ENCODE measurements around the gene CHRNE.
"Not testable (repeated sequence)": the region's sequence is repeated elsewhere in the genome, so short reads cannot be mapped to it uniquely, and the experiment has no call there.

CHRNE gene

GRCh38 chr17:4881761-4882555 lies 20.9 kb downstream of the CHRNE start:
- peak; percentile 61 for DNase-seq

GRCh38 chr17:4880857-4881256 lies 22.0 kb downstream of the CHRNE start:
- DNase-seq: no peak

DNA sequence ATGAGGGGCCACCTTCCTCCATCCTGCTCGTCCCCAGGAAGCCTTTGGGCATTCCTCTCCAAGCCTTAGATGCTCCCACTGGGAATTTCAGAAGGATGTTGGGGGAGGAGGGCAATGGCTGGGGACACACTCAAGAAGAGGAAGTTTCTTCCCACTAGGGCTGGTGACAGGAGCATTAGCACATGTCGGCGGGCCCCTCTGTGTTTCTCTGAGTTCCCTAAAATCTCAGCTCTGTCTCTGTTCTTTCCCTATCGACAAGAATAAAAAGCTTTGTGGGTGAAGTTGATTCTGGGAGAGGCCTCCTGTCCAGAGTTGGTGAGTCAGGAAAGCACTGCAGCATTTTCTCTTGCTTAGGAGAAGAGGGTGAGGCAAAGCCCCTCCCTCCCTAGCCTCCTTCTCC lies 23.3 kb downstream of the CHRNE start:
- no peak for DNase-seq

DNA sequence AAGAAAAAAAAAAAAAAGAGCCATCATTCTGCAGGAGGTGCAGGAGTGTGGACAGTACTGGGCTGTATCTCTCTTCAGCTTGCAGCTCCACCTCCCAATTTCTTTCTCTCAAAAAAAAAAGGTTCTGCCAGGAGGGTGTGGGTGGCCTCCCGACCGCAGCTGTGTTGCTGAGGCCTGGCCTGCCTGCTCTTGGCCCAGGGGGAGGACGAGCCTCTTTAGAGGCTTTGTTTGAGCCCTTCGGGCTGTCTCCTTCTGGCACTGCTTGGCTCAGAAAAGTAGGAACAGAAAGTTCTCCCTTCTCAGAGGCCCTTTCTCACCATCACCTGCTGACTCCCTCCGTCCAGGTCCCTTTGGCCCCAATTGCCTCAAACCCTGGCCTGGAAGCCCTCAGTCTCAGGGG lies 25.8 kb downstream of the CHRNE start:
- no peak for DNase-seq

DNA sequence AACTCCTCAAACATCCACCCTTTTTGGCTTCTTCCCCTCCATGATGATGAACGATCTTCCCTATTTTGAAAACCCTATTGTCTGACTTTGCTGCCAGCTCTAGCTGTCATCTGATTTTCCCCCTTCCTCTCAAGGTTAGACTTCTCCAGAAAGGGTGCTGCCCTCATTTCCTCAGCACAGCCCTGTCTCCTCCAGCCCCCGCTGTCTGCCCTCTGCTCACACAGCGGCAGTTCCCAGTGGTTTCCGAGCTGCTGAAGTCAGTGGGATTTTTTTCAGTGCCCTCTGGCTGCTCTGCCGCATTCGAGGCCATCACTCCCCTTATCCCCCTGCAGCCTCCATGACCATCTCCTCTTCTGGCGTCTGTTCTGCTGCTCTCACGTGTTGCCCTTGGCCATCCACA lies 30.1 kb downstream of the CHRNE start:
- DNase-seq: no peak

DNA sequence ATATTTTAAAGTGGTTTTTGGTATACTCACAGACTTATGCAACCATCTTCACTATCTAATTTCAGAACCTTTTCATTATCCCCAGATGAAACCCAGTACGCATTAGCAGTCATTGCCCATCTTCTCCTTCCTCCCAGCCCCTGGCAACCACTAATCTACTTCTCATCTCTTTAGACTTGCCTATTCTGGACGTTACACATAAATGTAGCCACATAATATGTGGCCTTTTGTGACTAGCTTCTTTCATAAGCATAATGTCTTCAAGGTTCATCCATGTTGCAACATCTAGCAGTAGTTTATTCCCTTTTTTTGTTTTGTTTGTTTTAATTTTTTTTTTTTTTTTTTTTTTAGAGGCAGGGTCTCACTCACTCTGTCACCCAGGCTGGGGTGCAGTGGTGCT lies 32.0 kb downstream of the CHRNE start:
- no peak for DNase-seq

DNA sequence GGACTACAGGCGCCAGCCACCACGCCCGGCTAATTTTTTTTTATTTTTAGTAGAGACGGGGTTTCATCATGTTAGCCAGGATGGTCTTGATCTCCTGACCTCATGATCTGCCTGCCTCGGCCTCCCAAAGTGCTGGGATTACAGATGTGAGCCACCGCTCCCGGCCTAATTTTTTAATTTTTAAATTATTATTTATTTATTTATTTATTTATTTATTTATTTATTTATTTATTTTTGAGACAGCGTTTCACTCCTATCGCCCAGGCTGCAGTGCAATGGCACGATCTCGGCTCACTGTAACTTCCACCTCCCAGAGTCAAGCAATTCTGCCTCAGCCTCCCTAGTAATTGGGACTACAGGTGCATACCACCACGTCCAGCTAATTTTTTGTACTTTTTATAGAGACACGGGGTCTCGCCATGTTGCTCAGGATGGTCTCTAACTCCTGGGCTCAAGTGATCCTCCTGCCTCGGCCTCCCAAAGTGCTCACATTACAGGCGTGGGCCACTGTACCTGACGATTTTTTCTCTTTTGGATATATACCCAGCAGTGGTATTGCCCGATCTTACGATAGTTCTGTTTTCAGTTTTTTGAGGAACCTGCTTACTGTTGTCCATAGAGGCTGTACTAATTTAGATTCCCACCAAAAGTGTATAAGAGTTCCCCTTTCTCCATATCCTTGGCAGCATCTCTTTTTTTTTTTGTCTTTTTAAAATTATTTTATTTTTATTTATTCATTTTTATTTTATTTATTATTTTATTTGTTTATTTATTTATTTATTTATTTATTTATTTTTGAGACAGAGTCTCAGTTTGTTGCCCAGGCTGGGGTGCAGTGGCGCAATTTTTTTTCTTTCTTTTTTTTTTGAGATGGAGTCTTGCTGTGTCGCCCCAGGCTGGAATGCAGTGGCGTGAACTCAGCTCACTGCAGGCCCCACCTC lies 33.6 kb downstream of the CHRNE start:
- DNase-seq: not testable (repeated sequence)

DNA sequence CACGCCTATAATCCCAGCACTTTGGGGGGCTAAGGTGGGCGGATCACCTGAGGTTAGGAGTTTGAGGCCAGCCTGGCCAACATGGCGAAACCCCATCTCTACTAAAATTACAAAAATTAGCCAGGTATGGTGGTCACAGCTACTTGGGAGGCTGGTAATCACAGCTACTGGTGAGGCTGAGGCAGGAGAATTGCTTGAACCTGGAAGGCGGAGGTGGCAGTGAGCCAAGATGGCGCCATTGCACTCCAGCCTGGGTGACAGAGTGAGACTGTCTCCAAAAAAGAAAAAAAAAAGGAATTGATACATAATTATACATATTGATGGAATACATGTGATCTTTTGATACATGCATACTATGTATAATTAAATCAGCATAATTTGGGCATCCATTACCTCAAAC lies 35.4 kb downstream of the CHRNE start:
- not testable (repeated sequence) for DNase-seq

GRCh38 chr17:4863321-4863720 lies 39.6 kb downstream of the CHRNE start:
- no peak for DNase-seq

GRCh38 chr17:4862720-4863119 lies 40.2 kb downstream of the CHRNE start:
- no peak for DNase-seq

GRCh38 chr17:4861052-4861451 lies 41.8 kb downstream of the CHRNE start:
- no peak for DNase-seq

GRCh38 chr17:4860651-4861050 lies 42.2 kb downstream of the CHRNE start:
- DNase-seq: no peak

GRCh38 chr17:4859816-4860625 lies 42.9 kb downstream of the CHRNE start:
- no peak for DNase-seq

DNA sequence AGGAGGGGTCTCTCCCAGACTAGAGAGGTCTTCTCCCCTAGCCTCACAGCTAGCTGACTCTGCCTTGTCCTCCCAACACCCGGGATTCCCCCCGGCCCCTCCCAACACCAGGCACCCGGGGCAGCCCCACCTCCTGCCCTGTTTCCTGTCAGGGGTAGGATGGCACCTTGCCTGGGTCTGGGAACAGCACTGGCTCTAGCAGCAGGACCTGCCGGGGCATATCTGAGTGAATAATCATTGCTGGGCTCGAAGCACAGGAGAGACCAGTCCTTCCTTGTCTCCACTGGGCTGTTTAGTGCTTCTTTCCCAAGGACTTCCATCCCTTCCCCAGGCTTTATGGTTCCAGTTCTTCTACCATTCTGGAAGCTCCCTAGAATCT lies 44.0 kb downstream of the CHRNE start:
- DNase-seq: no peak

DNA sequence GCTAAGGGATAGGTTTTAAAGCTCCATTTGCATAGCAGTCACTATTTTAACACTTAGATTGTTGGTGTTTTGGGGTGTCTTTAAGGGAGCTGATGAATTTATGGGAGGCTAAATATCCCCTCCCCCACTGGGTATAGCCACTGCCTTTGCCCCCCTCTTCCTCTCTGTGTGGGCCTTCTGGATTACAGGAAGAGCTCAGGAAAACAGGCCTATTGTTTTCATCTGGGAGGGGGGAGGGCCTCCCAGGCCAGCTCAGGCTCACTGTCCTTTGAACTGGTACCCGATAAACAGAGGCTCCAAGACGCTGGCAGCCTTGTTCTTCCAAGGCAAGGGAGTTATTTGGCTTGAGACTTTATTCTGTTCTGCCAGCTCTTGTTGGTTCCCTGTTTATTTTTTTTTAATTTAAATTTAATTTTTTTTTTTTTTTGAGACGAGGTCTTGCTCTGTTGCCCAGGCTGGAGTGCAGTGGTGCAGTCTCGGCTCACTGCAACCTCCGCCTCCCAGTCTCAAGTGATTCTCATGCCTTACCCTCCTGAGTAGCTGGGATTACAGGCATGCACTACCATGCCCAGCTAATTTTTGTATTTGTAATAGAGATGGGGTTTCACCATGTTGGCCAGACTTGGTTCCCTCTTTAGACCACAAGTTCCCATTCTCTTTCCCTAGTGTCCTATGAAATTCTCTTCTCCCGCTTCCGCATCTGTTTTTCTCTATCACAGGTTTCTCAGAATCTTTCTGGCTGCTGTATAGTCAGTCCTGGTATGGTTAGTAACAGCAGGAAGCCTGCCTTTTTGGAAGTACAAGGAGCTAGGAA lies 44.6 kb downstream of the CHRNE start:
- DNase-seq: no peak

DNA sequence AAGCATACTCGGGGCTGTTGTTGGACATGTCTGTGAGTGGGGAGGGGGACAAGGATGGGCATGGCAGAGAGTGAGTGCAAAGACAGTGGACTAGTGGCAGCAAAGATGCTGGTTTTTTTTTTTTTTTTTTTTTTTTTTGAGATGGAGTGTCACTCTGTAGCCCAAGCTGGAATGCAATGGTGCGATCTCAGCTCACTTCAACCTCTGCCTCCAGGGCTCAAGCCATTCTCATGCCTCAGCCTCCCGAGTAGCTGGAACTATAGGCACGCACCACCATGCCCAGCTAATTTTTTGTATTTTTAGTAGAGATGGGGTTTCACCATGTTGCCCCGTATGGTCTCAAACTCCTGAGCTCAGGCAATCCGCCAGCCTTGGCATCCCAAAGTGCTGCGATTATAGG lies 45.6 kb downstream of the CHRNE start:
- DNase-seq: not testable (repeated sequence)

- DNase-seq: no peak
Observed at GRCh38 chr17:4856937-4857314, 46.0 kb downstream of the CHRNE start.

DNA sequence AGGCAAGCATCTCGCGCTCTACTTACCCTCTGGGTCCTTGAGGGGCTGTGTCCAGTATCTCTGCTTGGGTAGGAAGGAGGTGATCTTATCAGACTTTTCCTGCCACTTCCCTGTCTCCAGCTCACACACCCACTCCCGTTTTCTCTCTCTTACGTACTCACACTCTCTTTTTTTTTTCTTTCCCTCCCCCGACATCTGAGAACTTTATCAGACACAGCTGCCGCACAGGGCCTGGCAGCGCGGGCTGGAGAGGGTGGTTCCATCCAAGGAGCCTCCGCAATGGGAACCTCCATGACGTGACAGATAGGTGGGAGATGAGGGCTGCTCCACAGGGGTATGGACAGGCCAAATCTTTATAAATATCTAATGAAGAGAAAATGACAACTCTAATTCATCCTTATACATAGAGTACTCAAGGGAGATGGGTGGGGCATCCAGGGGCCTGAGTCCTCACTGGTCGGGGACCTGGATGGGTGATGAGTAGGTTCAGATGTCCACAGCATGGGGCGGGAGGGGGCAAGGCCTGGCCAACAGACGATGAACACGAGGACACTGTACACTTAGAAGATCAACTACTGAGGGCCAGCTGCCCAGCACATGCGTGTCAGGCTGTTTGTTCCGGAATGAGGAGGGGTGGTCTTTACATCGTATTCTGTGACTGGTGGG lies 46.5 kb downstream of the CHRNE start:
- DNase-seq: no peak

DNA sequence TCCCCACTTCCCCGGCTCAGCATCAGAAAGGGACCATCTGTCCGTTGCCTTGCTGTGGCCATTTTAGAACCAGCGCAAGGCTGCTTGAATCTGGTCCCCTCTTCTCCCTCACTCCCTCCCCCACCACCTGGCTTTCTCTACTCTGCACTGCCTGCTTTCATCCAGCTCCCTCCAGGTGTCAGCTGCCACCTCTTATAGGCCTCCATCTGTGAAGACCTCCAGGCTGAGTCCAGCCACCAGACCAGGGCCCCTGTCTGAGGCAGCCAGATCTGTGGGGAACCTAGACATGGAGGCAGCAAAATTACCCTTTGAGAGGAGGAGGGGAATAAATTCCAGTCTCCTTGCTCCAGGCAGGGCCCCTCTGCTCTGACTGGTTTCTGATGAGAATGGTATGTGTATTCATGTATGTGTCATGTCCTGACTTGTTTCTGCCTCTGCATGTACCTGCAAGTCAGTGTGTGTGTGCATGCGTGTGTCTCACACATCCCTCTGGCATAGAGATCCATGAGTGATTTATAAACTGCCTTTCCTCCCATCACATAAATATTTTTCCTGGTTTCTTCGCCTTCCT lies 48.7 kb downstream of the CHRNE start:
- no peak for DNase-seq

- peak; percentile 21 for DNase-seq
Observed at GRCh38 chr17:4853208-4853671, 49.7 kb downstream of the CHRNE start.

DNA sequence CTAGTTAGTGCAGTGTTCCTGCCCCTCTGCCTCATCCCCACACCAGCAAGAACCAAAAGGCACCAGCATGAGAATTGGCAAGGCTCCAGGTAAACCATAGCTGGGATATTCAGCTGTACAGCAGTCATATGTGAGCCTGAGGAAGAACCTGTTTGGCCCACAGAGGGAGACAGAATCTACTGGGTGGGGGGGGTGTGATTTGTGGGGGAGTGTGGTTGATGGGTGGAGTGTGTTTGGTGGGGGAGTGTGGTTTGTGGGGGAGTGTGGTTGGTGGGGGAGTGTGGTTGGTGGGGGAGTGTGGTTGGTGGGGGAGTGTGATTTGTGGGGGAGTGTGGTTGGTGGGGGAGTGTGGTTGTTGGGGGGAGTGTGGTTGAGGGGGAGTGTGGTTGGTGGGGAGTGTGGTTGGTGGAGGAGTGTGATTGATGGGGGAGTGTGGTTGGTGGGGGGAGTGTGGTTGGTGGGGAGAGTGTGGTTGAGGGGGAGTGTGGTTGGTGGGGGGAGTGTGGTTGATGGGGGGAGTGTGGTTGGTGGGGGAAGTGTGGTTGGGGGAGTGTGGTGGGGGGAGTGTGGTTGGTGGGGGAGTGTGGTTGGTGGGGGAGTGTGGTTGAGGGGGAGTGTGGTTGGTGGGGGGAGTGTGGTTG lies 50.2 kb downstream of the CHRNE start:
- DNase-seq: no peak
